Psoas muscle (tissue), 8 donors: Measurements from ENCODE around the gene SFSWAP. TPM values are rescaled to one million over a fixed set of nuclear protein-coding genes. Genes with fewer than 3 reads are reported as not detected.
A peak's percentile ranks its signal among the peaks of the same experiment; 100 is the strongest.

Experiments
- ATAC-seq, 4 donors: fragments of 200-7000 bp; cut with Tn5 transposase; one replicate each; pipeline ENCODE4 v1.9.1; 2020; ENCODE audit warnings: moderate library complexity in 3 of 4, mild to moderate bottlenecking in 2 of 4
- DNase-seq, 2 donors: peaks; one replicate each; pipeline ENCODE4 v3.0.0-alpha.2; 2020
- H3K27ac ChIP-seq: fragments of 200-600 bp; one replicate; pipeline ENCODE4 v1.8.0; 2022
- H3K27me3 ChIP-seq, 3 donors: fragments of 200-600 bp in 1 of 3; one replicate each; pipeline versions ENCODE4 v1.6.1 to v1.8.0; 2013 to 2022; ENCODE audit warnings: low read length in 2 of 3, mild to moderate bottlenecking in 2 of 3, moderate library complexity in 1 of 3; ENCODE audit not compliant: insufficient read depth in 3 of 3
- H3K36me3 ChIP-seq, 2 donors: fragments of 200-600 bp in 1 of 2; one replicate each; pipeline versions ENCODE4 v1.6.1 to v1.8.0; 2013 to 2022; ENCODE audit warnings: low read depth in 1 of 2, mild to moderate bottlenecking in 1 of 2, moderate library complexity in 1 of 2; ENCODE audit not compliant: insufficient read depth in 1 of 2
- H3K4me1 ChIP-seq: fragments of 200-600 bp; one replicate; pipeline ENCODE4 v1.8.0; 2022
- H3K4me3 ChIP-seq: fragments of 200-600 bp; one replicate; pipeline ENCODE4 v1.8.0; 2022; ENCODE audit warnings: mild to moderate bottlenecking
- H3K9me3 ChIP-seq: fragments of 200-600 bp; one replicate; pipeline ENCODE4 v1.8.0; 2022
- WGBS, 3 donors: extraction: QIAGEN DNeasy Blood & Tissue Kit; methylation state at CpG; one replicate each; pipeline versions ENCODE4 v1.1.6 to v1.1.7; 2013; 5-methylcytosine and 5-hydroxymethylcytosine counted together
- intact Hi-C, 2 donors: fragments of 100-400 bp; cut with DNase I; formaldehyde crosslinking; loops; one replicate each; pipeline versions ENCODE4 v1.11.0 to v1.14.2; 2022
- polyA plus RNA-seq, 3 donors: library from polyadenylated mRNA; stranded (reverse); fragments of 200-250 nt; gene quantifications; one replicate each; pipeline ENCODE4 v1.2.3, GENCODE V29; 2013
- total RNA-seq, 4 donors: library from RNA; stranded (reverse); fragmentation: NEBNext Ultra II Directional in 2 of 4; extraction: Animal tissue kit (Norgen Biotek cat#: 25700) in 2 of 4; gene quantifications; one replicate each; pipeline versions ENCODE4 v1.2.1 to v1.2.4, GENCODE V29; 2021 to 2023
- TF ChIP-seq, protein P1 (sequence below): fragments of 200-600 bp; IDR thresholded peaks from one replicate; pipeline ENCODE4 v1.8.0; 2022; ENCODE audit warnings: antibody characterized with exemption
- donor health status: healthy with polysubstance abuse.
- donor health status: DM: no; HTN: no; CAD: no; lungs with moderate emphysema.
- donor health status: Bipolar disorder and iron deficiency.
- donor health status: healthy.
- donor health status: DM: yes; HTN: yes; CAD: no.
- donor health status: DM: no; HTN: no; CAD: no.
- donor health status: DM: no; HTN: no; CAD: no.
- donor health status: DM: yes; HTN: yes; CAD: no.

The SFSWAP gene
- total and polyA plus RNA-seq, 7 donors = 19.4 to 34.3 (median 23.5) TPM

DNA sequence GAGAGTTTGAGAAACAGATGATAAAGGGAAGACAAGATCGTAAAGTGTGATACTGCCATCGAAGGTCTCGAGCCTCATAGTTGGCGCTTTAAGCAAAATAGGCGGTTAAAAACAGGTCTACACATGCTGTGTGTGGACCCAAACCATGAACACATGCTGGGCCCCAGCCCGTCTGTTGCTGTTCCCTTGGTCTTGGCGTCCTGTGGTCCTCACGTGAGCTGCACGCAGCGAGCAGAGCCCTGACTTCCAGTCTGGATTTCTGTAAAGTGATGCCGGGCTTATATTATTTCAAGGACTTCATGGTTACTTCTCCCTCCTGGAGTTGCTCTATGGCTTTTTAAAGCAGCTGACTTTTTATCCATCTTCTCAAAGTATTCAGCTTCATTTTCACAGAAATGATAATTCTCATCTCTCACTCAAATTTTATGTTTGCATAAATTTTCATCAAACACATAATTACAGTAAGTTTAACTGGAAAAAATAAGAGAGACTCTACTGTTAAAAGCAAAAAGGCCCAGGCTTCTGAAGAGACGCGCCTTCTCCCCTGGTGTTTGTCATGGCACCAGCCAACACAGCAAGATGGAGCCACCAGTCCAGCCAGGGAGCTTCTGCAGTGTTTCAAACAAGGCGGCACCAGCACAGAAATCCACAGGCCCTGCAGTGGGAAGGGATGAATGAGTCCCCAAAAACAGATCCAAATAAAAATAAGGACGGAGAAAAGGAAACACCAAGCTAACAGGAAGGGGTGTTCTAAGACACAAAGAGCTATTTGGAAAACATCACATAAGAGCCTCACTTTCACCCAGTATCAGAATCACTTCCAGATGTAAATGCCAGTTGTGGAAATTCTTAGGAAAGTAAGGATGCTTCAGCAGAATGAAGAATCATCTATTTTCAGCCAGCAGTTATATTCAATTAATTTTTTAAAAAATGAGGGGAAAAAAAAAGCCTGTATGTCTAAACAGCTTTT, 24.9 kb downstream of the SFSWAP start:
- WGBS, 3 donors = 88 to 93% (median 91%) methylated on average over 15 of the region's 15 CpGs
- Histone ChIP-seq H3K4me1 (peaks cover 7% of the 10 kb centered on the region), H3K36me3 (peaks cover 11 to 76% of the 10 kb centered on the region in 2 donors), H3K4me3 (no peak overlapping the region), H3K27me3 (no peaks in the 10 kb centered on the region), H3K9me3 (no peaks in the 10 kb centered on the region), H3K27ac (no peak overlapping the region)
- no peak for ATAC-seq
- no peak for DNase-seq
- intact Hi-C loops = no loop called here
- TF ChIP-seq, protein P1, sequence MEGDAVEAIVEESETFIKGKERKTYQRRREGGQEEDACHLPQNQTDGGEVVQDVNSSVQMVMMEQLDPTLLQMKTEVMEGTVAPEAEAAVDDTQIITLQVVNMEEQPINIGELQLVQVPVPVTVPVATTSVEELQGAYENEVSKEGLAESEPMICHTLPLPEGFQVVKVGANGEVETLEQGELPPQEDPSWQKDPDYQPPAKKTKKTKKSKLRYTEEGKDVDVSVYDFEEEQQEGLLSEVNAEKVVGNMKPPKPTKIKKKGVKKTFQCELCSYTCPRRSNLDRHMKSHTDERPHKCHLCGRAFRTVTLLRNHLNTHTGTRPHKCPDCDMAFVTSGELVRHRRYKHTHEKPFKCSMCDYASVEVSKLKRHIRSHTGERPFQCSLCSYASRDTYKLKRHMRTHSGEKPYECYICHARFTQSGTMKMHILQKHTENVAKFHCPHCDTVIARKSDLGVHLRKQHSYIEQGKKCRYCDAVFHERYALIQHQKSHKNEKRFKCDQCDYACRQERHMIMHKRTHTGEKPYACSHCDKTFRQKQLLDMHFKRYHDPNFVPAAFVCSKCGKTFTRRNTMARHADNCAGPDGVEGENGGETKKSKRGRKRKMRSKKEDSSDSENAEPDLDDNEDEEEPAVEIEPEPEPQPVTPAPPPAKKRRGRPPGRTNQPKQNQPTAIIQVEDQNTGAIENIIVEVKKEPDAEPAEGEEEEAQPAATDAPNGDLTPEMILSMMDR = no peak

DNA sequence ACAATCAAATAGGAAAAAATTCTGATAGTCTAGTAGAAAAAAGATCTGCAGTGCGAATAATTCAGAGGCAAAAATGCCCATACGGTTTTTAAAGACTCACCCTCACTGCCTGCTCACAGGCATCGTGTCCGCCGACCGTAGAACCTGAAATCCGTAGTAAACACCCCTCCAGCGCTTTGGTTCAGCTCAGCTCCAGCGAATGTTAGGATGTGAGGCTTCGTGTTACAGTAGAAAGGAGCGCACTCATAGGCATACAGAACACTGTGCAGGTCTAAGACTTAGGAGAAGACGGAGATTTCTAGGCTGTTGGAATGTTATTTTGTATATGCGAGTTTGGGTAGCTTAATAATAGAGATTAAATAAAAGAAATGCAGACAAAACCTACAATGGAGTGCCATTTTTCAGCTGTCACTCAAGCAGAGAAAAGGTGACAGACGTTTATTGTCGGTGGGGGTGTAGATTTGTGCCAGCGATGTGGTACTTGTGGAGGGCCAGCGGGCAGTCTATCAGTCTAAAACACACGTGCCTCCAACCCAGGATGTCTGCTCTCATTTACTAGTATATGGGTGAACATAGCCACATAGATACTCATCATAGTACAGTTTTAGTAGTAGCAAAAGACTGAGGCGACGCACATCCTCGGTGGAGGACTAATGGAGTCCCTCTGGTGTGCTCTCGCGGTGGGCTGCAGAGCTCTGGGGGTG, 25.7 kb downstream of the SFSWAP start:
- Histone ChIP-seq H3K9me3 (no peaks in the 10 kb centered on the region), H3K27ac (no peak overlapping the region), H3K27me3 (no peaks in the 10 kb centered on the region), H3K36me3 (peaks cover 11 to 74% of the 10 kb centered on the region in 2 donors), H3K4me1 (peaks cover 7% of the 10 kb centered on the region), H3K4me3 (no peak overlapping the region)
- intact Hi-C loops = no loop called here
- 90 to 91% (median 90%) methylated on average over 23 of the region's 23 CpGs for WGBS, 3 donors
- TF ChIP-seq, protein P1 = no peak
- DNase-seq (no peak), ATAC-seq (no peak)

DNA sequence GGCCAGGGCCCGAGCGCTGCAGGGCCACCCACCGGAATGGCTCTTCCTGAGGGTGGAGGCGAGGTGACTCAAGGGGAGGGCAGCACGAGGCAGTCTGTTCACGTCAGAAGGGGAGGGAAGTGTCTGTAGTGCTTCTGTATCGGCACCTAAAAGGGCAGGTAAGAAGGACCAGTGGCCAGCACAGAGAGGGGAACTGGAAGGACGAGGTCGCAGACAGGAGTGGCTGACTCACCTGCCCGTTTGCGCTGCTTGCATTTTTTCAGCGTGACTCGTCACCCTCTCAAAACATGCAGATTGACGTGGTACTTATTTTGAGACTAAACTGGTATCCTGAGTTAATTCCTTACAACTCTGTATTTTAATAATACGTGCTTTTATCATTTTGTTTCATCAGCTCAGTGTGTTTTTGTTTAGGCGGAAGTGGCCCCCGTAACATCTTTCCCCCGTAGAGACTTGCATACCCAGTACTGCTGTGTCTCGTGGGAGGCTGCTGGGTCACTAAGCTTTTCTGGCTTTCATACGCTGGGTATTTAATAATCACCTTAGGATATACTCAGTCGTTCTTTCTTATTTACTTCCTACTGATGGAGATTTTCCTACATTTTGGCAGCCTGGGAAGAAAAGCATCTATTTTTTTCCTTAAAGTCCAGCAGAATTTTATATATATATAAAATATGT, 26.4 kb downstream of the SFSWAP start:
- Histone ChIP-seq H3K27me3 (no peaks in the 10 kb centered on the region), H3K4me1 (peaks cover 7% of the 10 kb centered on the region), H3K4me3 (no peak overlapping the region), H3K36me3 (peaks cover 11 to 73% of the 10 kb centered on the region in 2 donors), H3K9me3 (no peaks in the 10 kb centered on the region), H3K27ac (peak overlapping the region; percentile 17)
- ATAC-seq (peak in 2 of 4 donors; percentile 31 to 32), DNase-seq (no peak)
- TF ChIP-seq, protein P1 = no peak
- intact Hi-C loops = no loop called here
- WGBS, 3 donors = 86 to 89% (median 87%) methylated on average over 21 of the region's 21 CpGs

DNA sequence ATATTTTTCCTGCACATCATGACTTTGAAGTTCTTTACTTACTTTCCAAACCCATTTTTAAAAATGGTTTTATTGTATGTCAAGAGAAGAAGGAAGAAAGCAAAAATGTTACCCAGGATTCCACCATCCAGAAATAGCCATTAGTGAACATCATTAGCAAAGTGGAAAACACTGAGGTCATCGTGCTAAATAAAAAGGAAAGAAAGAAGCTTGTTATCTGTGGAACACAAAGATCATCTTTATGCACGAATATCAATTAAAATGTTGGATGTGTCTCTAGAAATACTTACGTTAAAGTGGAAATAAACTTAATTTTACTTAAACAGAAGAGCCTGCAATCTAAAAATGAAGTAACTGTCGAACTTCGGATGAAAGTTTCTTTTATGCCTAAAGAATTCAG, 27.3 kb downstream of the SFSWAP start:
- intact Hi-C loops = no loop called here
- Histone ChIP-seq H3K9me3 (no peaks in the 10 kb centered on the region), H3K27ac (peak overlapping the region; percentile 43), H3K36me3 (peaks cover 11 to 73% of the 10 kb centered on the region in 2 donors), H3K4me1 (peaks cover 7% of the 10 kb centered on the region), H3K27me3 (no peaks in the 10 kb centered on the region), H3K4me3 (no peak overlapping the region)
- 55 to 71% (median 58%) methylated on average over 5 of the region's 5 CpGs for WGBS, 3 donors
- ATAC-seq (no peak), DNase-seq (no peak)
- TF ChIP-seq, protein P1 = no peak
